HG03432 (cell line): Measurements from ENCODE around the gene IQUB.
"Not testable (repeated sequence)": the region's sequence is repeated elsewhere in the genome, so short reads cannot be mapped to it uniquely, and the experiment has no call there.

Experiments
- ATAC-seq: cut with Tn5 transposase; IDR thresholded peaks from one replicate; pipeline ENCODE4 v1.9.1; 2021; ENCODE audit warnings: mild to moderate bottlenecking, moderate library complexity; ENCODE audit not compliant: unreplicated experiment

IQUB gene

DNA sequence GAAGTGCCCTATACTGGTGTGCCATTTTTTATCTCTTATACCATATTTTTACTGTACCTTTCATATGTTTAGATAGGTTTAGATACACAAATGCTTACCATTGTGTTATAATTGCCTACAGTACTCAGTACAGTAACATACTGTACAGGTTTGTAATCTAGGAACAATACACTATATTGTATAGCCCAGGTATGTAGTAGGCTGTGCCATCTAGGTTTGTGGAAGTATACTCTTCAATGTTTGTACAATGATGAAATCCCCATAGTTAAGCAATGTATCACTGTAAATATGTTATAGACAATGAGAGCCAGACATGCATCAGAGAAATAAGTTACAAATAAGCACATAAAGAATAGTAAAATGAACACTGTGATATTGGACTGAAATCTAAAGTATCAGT lies 109.1 kb downstream of the IQUB start:
- no peak for ATAC-seq

DNA sequence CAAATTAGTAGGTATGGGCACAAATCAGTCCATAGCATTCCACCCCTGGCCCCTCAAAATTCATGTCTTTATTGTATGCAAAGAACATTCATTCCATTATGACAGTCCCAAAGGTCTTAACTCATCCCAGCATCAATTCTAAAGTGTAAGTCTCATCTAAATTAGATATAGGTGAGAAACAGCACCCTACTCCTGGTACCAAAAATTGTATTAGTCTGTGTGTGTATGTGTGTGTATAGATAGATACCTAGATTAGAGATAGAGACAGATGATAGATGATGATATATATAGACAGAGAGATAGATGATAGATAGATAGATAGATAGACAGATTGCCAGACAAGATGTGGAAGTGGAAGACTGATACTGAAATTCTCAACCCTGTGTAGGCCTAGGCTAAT lies 109.9 kb downstream of the IQUB start:
- ATAC-seq: no peak

DNA sequence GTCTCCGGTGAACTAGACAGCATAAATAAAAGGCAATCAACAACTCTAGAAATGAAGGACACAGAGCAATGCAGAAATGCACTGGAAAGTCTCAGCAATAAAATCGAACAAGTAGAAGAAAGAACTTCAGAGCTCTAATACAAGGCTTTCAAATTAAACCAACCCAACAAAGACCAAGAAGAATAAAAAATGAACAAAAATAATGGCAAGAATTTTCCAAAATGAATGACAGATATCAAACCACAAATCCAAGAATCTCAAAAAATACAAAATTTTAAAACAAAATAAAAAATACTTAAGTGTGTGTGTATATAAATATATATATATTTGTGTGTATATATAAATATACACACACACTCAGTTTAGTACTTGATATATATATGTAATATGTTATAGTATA lies 110.8 kb downstream of the IQUB start:
- ATAC-seq: no peak

DNA sequence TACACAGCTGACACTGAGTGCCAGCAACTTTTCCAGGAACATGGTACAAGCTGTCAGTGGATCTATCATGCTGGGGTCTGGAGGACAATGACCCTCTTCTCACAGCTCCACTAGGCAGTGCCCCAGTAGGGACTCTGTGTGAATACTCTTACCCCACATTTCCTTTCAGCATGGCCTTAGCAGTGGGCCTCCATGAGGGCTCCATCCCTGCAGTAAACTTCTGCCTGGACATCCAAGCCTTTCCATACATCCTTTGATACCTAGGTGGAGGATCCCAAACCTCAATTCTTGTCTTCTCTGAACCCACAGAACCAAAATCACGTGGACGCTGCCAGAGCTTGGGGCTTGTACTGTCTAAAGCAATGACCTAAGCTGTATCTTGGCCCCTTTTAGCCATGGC lies 116.8 kb downstream of the IQUB start:
- ATAC-seq: no peak

DNA sequence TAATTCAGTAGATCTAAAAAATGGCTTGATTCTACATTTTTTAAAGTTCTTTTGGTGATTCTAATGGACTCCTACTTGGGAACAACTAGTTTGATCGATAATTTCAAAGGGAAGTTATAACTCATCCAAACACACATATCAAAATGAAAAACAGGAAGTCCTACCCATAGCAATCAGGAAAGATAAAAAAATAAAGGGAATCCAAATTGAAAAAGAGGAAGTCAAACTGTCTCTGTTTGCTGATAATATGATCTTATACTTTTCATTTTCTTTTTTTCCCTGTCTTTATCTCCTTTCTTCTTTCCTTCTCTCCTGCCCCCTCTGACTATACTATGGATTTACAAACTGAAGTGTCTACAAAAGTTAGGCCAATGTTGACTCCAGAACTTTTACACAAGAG lies 118.8 kb downstream of the IQUB start:
- no peak for ATAC-seq

DNA sequence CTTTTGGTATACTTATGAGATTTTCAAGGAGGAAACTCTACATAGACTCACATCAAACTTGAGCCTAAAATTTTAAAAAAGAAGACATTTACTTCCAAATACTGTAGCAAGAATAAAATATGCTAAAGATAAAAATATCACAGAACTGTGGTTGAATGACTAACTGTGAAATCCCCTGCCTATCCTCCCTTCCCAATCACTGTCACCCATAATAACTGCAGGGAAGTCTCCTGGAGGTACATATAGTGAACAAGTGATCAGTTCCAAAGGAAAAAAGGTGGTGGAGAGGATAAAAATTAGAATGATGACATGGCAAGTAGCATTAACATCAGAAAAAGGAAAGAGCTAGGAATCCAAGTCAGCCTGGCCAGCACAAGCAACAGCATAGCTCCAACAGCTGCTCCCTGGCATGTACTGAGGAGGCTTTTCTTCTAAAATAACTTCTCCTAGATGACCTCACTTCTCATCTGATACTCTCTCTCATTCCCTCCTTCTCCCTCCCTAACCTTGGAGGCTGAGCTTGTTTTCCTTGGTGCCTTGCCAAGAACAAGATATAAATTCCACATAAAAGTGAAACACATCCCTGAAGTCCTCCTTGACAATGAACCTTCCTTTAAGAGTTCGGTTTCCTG lies 124.0 kb downstream of the IQUB start:
- no peak for ATAC-seq

DNA sequence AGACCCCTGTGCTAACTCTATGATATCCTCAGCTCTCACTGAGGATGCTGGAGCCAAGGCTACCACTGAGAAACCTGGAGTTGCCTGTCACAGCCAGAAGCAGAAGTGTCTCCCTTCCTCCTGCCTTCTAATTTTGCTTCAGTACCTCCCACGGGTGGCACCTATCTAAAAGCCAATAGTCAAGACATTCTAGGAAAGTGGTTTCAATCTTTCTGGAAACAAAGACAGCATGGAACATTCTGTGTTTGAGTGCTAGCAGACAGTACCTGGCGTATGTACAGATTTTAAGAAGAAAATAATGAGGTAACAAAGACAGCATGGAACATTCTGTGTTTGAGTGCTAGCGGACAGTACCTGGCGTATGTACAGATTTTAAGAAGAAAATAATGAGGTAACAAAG lies 126.4 kb downstream of the IQUB start:
- not testable (repeated sequence) for ATAC-seq
